GM21360 (cell line): Measurements from ENCODE around the gene AFF3.

Experiments used
- ATAC-seq: cut with Tn5 transposase; IDR thresholded peaks from one replicate; pipeline ENCODE4 v1.9.1; 2021; ENCODE audit warnings: mild to moderate bottlenecking, moderate library complexity; ENCODE audit not compliant: unreplicated experiment

AFF3 gene

DNA sequence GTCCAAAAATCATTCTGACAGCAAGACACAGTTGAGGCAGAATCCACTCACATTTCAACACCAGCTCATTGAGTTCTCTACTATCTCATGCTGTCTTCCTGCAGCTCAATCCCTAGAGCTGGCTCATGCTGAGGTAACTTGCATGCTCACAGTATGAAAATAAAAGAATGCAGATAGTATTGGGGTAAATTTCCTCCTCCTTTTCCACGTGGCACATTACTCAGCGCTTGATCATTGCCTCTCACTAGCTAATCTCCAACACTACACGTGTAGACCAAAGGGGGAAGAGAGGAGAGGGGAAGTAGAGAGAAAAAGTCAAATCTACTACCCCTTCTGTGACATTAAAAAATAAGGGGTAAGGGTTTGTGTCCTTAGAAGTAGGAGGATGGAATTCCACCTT, 300.6 kb downstream of the AFF3 start:
- ATAC-seq = no peak

DNA sequence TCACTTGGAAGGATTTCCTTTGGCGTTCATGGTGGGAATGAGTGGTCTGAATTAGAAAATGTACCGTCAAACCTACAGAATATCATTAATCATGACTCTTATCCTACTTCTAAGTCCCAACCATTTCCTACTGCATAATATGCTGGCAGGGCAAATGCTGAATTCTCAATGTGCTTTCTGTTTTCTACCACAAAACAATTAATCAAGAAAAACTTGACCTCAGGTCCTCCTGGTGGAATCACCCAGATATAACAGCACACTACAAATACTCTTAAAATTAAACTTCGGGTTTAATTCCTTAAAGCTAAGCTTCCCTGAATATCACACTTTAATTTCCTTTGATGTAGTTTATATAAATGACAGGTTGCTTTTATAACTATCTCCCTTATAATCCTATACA, 301.6 kb downstream of the AFF3 start:
- ATAC-seq = no peak

DNA sequence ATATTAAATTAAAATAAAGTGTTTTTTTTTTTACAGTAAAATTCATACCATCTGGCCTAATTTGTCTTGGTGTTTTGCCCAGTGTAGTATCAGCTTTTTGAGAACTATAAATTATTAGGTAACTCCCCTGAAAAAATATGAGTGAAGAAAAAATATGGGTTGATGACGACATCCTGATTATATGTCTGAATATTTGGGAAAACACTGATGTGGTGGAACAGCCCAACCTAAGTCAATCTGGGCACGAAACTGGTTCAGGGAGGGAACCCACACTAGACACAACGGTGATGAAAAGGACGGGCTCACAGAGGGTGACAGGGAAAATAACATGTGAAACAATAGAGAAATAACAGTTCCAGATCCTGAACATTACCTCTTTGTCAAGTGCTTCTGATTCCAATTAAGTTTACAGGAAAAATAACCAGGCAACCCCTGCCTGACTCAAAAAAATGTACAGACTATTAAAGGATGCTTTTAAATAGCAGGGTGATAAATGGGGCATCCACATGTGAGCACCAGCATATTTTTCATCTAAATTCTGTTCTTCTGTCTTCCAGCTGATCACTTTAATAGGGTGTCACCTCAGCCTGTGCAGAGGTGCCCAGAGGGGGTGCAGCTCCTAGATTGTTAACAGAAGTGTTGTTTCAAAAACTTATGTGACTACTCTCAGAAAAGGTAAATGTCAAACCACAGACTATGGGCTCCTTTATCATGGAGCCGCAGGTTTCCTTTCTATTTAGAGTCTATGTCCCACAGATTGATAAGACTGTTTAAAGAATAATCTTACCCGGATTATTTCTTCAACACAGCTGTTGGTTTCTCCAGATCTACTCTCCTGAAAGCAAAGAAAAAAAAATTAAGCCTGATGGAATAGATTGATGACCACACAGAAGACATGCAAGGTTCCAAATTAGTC, 305.4 kb downstream of the AFF3 start:
- no peak for ATAC-seq

DNA sequence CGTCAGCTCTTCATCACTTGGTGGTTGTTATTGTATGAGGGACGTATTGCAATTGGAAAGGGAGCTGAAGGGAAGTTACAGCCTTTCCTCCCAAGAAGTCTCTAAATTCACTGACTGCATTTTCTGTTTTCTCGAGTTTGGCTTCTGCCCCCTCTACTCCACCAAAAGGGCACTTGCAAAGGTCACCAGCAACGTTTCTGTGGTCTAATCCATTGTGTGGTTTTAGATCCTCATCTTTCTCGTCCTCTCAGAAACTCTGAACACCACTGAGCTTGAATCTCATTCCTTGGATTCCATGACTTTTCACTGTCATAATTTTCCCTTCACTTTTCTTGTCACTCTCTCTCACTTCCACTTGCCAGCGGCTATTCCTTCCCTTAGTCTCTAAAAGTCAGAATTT, 308.0 kb downstream of the AFF3 start:
- no peak for ATAC-seq

DNA sequence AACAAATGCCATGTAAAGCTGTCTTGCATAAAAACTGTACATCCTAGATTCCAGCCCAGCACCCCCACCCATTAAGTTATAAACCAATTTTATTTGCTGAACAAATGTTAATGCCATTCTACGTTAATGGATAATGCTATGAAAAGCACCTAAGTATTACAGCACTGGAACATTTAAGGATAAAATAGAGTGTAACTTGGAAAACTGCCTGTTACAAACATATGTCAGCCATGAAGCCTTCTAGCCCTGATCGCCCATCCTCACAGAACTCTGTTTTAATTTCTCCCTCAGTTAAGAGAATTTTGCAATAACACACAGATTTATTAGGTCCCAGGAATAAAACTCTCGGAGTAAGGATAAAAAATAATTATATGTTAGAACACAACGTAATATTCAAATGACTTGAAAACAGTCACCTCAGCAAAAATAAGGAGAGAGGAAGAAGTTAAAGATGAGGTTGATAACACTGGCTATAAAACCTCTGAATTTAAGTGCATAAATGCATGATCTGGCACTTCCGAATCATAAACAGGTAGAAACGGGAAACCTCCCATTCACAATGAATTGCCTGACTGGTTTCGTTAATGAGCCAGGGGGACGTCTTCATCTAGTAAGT, 308.7 kb downstream of the AFF3 start:
- no peak for ATAC-seq

DNA sequence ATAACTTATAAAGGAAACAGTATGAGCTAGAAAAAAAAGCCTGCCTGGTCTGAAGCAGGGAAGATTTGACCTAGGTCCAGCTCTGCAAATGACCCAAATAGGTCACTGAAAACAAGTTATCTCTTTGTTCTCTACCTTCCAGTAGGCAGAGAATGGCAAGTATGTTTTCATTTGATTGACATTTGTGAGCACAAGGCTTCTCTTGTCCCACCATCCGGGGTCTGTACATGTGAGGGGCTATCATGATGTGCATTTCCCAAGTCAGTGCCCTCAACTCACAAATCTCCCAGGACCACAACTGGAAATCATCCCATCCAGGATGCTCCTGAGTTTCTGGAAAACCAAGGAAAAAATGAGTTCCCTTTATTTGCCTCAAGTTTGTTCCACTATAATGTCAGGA, 309.5 kb downstream of the AFF3 start:
- no peak for ATAC-seq

DNA sequence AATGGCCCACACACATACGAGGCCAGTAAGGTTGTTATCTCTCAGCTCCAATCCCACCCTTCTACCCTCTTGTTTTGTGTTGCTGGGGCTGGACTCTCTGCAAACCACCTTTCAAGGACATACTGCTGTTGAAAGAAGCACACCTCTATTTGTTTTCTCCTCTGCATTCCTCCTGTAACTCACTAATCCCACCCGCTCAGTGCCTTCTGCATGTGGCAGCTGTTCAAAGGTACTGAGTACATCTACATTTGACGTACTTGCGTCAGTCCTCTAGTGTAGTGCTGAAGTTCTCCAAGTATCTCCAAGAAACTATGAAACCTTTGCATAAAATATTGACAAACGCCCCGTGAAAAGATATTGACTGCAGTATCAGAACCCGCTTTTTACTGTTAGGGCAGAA, 310.6 kb downstream of the AFF3 start:
- ATAC-seq = no peak

DNA sequence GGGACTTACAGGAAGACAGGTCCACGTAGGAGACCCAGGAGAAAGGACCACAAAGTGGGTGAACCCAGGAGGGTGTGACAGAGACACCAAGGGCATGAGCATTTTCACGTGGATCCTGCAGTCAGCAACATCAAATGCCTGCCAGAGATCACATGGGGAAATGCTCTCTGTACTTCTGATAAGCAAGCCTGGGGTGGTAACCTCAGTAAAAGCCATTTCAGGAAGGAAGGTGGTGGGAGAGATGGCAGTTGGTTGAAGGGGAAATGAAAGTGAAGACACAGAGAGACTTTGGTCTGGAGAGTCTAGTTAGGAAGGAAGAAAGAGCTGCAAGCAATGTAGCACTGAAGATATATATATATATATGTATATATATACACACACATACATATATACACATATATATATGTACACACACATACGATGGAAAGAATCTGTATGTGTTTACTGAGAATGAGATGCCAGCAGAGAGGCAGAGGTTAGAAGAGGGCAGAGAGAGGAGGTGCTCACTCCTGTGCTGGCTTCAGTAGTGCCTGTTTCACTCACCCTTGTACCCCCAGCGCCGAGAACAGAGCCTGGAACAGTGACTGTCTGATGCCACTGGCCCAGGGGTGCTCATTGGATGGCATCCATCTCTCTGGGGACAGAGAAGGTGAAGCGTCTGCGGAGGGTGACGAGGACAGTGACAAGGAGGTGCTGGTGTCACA, 314.9 kb downstream of the AFF3 start:
- no peak for ATAC-seq

DNA sequence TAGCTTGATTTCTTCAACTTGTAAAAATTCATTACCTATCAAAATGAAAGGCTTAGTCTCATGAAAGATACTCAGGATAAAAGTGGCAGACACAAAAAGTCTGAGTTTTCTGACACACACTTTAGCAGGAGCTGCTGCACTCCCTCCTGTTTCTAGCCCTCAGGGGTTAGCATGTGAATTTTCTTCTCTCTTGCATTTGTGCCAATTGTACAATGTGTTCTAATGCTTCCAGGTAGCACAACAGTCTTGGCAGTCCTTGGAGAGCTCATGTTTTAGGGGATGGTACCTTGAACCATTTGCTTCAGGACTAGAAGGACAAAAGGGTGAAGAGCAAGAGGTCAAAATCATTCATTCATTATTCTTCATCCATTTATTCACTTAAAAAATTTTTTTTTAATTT, 316.8 kb downstream of the AFF3 start:
- no peak for ATAC-seq

DNA sequence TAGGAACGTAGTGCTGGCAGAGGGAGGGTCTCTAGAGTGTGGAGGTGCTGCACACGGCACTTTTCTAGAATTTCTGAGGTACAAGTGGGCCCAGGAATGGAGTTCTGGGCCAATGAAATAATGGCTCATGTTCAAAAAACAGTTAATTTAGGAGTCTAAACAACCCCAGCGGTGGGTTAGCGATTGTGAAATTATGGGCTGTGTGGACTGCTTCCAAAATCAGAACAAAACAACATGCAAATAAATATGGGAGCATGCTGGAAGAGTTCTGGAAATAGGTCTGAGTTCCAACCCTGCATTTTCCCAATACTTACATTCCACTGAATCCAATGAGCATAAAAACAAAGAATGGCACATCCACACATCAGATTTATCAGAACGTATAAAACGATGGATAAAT, 317.6 kb downstream of the AFF3 start:
- ATAC-seq = no peak

DNA sequence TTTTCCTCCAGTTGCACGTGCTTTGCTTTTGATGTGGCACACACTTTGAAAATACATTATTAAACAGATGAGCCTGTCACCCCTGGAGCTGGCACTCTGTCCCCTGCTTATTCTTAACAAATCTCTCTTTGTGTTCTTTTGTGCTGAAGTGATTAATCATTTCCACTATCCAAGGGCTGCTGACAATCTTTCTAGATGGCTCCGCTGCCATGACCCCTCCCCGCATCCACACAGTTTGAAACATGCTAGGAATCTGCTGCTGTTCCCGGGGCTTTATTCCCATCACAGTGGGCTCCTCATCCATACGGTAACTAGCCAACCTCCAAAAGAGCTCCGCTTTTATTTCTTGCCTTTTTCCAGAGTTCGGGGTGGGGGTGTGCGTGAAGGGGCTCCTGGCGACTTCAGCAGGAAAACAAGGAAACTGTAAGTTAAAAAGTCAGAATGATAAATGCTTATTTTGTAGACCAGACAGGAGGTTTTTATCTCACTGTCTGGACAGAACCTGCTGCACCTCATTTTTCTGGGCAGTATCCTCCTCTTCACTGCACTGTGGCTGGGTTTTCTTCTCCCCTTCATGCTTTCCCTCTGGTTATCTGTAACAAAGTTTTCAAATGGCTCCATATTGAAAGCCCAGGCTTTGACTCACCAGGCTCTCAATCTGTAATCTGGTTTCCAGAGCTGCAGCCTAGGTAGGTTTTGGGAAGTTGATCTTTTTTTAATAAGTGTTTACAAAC, 319.7 kb downstream of the AFF3 start:
- no peak for ATAC-seq

DNA sequence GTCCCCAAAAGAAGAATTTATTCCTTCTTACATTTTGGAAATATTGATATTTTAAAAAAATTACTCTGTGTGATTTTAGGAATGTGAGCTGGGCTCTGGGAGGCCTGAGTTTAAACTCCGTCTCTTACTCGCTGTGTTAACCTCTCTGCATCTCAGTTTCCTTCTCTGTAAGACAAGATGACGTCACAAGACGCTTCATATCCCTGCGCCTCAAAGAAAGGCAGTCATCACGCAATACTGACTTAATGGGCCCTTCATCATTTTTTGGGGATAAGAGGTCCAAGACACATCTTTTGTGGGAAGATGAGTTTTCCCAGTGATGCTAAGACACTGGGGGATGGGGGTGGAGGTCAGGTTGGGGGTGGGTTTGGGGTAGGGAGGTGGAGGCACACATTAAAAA, 320.4 kb downstream of the AFF3 start:
- no peak for ATAC-seq

DNA sequence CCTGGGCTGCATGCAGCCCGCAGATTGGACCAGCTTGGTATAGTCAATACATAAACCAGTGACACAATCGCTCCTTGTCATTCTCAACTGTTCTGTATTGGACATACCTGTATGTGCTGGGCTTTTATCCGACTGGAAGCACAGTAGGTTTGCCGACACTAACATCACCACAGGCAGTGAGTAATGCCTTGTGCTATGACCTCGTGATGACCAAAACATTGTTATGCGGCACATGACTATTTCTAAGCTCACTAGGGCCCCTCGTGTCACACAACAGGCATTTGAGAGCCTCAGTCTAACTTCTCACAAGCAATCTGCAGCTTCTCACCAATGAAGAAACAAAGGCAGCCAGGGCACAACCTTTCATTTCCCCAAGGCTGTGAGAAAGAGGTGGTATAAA, 320.8 kb downstream of the AFF3 start:
- no peak for ATAC-seq

DNA sequence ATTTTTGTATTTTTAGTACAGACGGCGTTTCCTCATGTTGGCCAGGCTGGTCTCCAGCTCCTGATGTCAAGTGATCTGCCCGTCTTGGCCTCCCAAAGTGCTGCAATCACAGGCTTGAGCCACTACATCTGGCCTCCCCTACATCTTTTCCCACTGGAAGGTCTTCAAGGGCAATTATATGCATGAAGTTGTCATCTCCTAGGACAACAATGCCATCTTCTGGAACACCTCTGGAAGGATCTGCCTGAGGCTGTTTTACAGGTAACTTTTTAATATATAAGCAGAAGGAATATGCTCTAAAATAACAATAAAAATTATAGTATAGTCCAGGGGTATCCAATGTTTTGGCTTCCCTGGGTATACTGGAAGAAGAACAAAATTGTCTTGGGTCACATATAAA, 321.4 kb downstream of the AFF3 start:
- ATAC-seq = no peak

DNA sequence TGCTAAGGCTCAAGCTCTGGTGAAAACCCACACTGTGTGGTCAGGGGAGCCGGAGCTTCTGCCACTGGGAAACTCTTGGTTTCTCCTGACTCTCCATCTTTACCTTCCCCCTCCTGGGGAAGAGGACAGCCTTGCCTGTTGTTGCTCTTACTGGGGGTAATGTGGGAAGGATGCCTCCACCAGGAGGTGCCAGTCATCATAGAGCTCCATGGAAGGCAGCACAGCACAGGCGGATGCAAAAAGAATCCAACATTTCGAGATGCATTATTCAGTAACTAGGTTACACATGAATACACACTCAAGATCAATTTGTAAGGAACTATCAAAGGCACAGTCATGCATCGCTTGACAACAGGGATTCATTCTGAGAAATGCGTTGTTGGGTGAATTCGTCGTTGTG, 322.6 kb downstream of the AFF3 start:
- no peak for ATAC-seq

DNA sequence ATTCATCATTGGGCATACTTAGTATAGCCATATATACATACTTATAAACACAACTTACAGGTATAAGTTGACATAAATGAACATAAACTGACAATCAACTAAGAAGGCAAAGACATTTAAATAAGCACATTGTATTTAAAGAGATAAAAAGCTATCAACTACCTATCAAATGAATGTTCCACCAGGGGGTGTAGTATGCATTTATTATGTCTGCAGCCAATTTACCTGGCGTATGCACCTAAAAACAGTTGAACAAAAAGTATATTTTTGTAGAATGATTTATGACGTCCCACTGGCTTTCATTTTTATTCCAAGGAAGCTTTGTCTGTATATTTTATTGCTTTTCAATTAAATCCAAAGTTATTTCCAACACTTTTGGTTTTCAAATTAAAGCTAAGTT, 323.5 kb downstream of the AFF3 start:
- no peak for ATAC-seq

DNA sequence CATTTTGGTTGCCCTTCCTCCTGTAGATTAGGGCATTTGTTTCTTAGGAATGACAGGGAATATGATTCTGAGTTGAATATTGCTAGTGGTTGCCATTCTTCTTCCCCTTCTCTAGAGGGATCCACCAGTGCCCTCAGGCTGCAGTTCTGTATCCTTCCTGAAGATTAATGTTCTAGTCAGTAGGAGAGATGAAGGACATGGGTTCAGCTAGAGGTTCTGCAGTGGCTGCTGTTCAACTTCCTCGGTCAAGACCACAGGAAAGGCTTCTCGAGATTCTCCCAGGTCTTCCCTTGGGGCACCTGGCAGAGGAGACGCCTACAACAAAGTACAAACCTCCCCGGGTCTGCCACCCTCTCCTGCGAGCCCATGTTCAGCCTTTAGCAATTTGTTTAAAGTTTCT, 325.5 kb downstream of the AFF3 start:
- no peak for ATAC-seq

DNA sequence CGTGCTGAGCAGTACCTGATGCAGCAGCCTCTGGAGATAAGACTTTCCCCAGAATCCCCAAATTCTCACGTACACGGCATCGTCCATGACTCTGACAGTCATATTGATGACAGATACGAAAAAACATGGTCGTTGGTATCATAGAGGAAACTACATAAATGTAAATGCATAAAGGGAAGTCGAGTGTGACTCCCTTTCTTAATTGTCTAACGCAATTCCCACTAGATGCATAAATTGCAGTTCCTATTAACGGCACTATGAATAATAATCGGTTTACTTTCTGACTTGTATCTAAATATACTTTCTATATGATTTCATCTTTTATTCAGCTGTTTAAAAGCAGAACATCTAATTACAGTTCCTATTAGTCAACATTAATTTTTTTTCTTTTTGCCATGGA, 330.0 kb downstream of the AFF3 start:
- ATAC-seq = no peak

DNA sequence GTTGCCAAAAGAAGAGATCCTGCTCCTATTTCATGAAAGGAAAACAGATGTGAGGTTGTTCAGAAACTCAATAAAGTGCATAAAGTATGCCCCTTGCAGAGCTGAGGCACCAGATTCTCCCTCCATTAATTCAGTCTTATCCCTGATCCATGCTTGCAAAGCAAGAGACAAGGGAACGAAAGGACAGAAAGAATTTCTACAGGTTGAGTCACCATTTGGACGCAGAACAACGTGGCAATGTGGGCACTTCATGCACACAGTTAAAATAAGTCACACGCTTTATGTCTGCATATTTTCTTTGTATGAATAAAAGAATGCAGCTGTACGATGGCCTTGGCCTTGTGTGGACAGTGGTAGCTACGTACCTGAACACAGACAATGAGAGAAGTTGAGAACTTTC, 330.8 kb downstream of the AFF3 start:
- ATAC-seq = no peak

DNA sequence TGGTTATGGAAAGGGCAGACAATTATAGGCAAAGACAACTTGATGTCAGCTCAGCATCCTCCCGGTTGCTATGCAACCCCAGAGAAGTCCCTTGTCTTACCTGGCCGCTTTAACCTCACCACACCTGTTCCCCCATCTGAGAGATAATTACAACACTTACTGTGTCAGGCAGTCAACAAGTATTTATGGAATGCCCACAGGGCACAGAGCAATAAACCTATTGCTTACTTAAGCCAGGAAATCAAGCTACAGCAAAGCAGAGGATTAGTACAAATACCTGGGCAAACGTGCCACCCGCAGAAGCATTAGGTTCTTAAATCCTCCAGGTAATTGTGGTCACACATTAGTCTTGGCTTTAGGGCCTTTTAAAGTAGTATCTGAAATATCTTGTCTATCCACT, 332.2 kb downstream of the AFF3 start:
- ATAC-seq = no peak

DNA sequence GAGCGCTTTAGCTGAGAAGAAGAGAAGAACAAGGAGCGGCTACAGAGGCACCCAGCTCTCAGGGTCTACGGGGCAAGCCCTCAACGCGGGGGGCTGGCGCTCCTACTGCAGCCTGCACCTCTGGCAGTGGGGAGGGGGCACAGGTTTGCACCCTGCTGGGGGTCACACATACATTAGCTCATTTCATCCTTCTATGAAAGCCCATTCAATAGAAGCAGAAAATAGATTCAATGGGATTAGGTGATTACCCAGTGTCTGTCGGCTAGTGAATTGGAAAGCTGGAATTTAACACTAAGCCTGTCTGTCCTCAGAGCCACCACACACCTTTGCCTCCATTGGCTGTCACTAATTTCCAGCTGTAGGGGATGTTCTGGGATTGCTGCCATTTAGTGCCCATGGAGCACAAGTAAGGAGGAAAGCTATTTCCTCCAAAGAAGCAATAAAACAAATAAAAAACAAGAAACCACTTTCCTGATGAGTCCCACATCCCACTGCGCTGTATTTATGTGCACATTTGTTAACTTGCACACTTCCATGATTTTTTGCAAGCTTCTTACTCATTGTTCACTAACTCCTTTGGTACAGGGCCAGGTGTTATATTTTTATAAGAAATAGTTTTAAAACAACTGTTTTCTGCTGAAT, 333.0 kb downstream of the AFF3 start:
- ATAC-seq = no peak
